IPS-11a (cell line): ENCODE measurements around the gene TMEM168.
"Not testable (repeated sequence)": the region's sequence is repeated elsewhere in the genome, so short reads cannot be mapped to it uniquely, and the experiment has no call there.

Experiments
- H3K4me3 ChIP-seq: one replicate; pipeline ENCODE4 v1.5.1; 2013; ENCODE audit warnings: low read depth, low read length, control low read depth

Gene TMEM168

GRCh38 chr7:112789817-112790585 lies at the start of gene TMEM168:
Gene TMEM168 (minus strand): TSS chr7:112790393. CDS start chr7:112784825, 5,568 bp downstream.
- H3K4me3 ChIP-seq = peak within 1 kb of the TSS; percentile 82

GRCh38 chr7:112835928-112836327 lies 45.7 kb upstream of the TMEM168 start:
- not testable (repeated sequence) for H3K4me3 ChIP-seq

- H3K4me3 ChIP-seq = no peak overlapping the region
Measured at GRCh38 chr7:112833082-112833481, 42.9 kb upstream of the TMEM168 start.

- no peak overlapping the region for H3K4me3 ChIP-seq
Measured at GRCh38 chr7:112830769-112831168, 40.6 kb upstream of the TMEM168 start.

- no peak overlapping the region for H3K4me3 ChIP-seq
Measured at GRCh38 chr7:112828696-112829095, 38.5 kb upstream of the TMEM168 start.

GRCh38 chr7:112821345-112821744 lies 31.2 kb upstream of the TMEM168 start:
- no peak overlapping the region for H3K4me3 ChIP-seq

GRCh38 chr7:112819536-112819935 lies 29.3 kb upstream of the TMEM168 start:
- H3K4me3 ChIP-seq = no peak overlapping the region

GRCh38 chr7:112806156-112806555 lies 16.0 kb upstream of the TMEM168 start:
- no peak overlapping the region for H3K4me3 ChIP-seq

- no peak overlapping the region for H3K4me3 ChIP-seq
Measured at GRCh38 chr7:112802406-112802805, 12.2 kb upstream of the TMEM168 start.

- no peak overlapping the region for H3K4me3 ChIP-seq
Measured at GRCh38 chr7:112800486-112800885, 10.3 kb upstream of the TMEM168 start.

- H3K4me3 ChIP-seq = no peak overlapping the region
Measured at GRCh38 chr7:112799448-112800120, 9.4 kb upstream of the TMEM168 start.

- H3K4me3 ChIP-seq = no peak overlapping the region
Measured at GRCh38 chr7:112798274-112799159, 8.3 kb upstream of the TMEM168 start.

- not testable (repeated sequence) for H3K4me3 ChIP-seq
Measured at GRCh38 chr7:112796552-112796951, 6.4 kb upstream of the TMEM168 start.

GRCh38 chr7:112792441-112792840 lies 2.2 kb upstream of the TMEM168 start:
- no peak overlapping the region for H3K4me3 ChIP-seq

- no peak overlapping the region for H3K4me3 ChIP-seq
Measured at GRCh38 chr7:112791465-112792168, 1.4 kb upstream of the TMEM168 start.

- peak overlapping the region; percentile 82 for H3K4me3 ChIP-seq
Measured at GRCh38 chr7:112790586-112791003, 402 bp upstream of the TMEM168 start.

- H3K4me3 ChIP-seq = peak overlapping the region; percentile 82
Measured at GRCh38 chr7:112789453-112789816, 758 bp downstream of the TMEM168 start.

GRCh38 chr7:112788778-112789343 lies 1.3 kb downstream of the TMEM168 start:
- H3K4me3 ChIP-seq = no peak overlapping the region

GRCh38 chr7:112784603-112785002 lies 5.6 kb downstream of the TMEM168 start:
- no peak overlapping the region for H3K4me3 ChIP-seq

- H3K4me3 ChIP-seq = no peak overlapping the region
Measured at GRCh38 chr7:112782498-112782897, 7.7 kb downstream of the TMEM168 start.
